ENCODE data around the gene ABCC4.
"Not testable (repeated sequence)": the region's sequence is repeated elsewhere in the genome, so short reads cannot be mapped to it uniquely, and the experiment has no call there.

Gene ABCC4

DNA sequence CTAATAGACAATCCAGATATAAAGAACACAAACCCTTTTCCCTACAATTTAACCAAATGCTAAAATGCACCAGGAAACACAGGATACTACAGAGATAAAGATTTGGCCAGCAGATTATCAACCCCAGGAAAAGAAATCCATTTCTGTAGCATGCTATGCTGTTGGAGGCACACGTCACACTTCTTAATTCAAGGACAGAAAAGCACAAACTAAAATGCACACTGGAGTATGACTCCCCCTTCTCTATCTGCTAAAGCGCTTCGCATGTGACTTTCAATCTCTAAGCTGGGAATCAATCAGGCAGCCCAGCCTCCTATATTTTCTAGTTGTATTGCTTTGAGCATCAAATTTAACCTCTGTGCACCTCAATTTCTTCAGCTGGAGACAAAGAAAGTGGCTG lies 22.2 kb downstream of the ABCC4 start:
- no peaks in the 10 kb centered on the region for H3K9me3 Mint-ChIP-seq
- H3K36me3 Mint-ChIP-seq (ENCODE audit: low read depth), result no peaks in the 10 kb centered on the region
- H3K27me3 Mint-ChIP-seq (ENCODE audit: low read depth), result no peaks in the 10 kb centered on the region
- no peak overlapping the region for H3K4me3 Mint-ChIP-seq
- peaks cover 1% of the 10 kb centered on the region for H3K4me1 Mint-ChIP-seq (ENCODE audit: low read depth)
- no peak overlapping the region for H3K27ac Mint-ChIP-seq

DNA sequence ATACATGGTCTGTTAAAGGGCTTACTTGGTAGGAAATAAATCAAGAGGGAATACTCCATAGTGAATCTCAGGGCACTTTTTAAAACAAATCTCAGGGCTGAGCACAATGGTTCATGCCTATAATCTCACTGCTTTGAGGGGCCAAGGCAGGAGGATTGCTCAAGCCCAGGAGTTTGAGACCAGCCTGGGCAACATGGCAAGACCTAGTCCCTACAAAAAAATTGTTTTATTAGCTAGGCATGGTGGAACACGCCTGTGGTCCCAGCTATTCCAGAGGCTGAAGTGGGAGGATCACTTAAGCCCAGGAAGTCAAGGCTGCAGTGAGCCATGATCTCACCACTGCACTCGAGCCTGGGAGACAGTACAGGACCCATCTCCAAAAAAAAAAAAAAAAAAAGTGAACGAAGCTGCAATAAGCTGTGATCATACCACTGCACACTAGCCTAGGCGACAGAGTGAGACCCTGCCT lies 25.2 kb downstream of the ABCC4 start:
- H3K27ac Mint-ChIP-seq, result no peak overlapping the region
- H3K4me3 Mint-ChIP-seq, result no peak overlapping the region
- no peaks in the 10 kb centered on the region for H3K9me3 Mint-ChIP-seq
- H3K36me3 Mint-ChIP-seq (ENCODE audit: low read depth), result no peaks in the 10 kb centered on the region
- no peaks in the 10 kb centered on the region for H3K27me3 Mint-ChIP-seq (ENCODE audit: low read depth)
- H3K4me1 Mint-ChIP-seq (ENCODE audit: low read depth), result peaks cover 1% of the 10 kb centered on the region

DNA sequence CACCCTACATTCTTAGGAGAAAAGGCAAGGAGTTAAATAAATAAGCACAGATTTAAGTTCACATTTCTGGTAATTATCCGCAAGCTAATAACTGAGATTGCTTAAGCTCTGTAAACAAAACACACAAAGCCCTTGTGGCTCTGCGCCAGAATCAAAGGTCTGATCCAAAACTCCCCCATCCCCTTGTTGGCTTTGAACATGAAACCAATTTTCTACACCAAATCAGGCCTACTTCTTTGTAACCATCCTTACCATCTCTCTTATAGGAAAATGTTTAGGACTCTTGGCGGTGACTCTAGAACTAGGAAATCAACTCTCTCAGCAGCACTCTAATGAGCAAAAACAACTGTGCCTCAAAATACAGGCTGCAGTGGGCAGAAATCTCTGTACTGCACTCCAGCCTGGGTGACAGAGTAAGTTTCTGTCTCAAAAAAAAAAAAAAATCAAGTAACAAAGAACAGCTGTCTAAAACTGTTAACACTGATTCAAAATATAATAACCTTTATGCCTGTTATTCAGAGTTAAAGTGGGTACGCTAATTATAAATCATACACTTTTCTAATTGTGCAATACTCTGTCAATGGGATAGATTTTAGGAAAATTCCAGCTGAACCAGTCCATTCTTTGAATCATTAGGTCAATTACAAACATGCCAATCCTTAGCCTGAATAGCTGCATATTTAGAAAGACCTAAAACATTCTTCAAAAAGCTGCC lies 25.8 kb downstream of the ABCC4 start:
- H3K9me3 Mint-ChIP-seq, result no peaks in the 10 kb centered on the region
- no peaks in the 10 kb centered on the region for H3K36me3 Mint-ChIP-seq (ENCODE audit: low read depth)
- no peaks in the 10 kb centered on the region for H3K27me3 Mint-ChIP-seq (ENCODE audit: low read depth)
- H3K4me1 Mint-ChIP-seq (ENCODE audit: low read depth), result no peaks in the 10 kb centered on the region
- H3K27ac Mint-ChIP-seq, result no peak overlapping the region
- H3K4me3 Mint-ChIP-seq, result no peak overlapping the region

DNA sequence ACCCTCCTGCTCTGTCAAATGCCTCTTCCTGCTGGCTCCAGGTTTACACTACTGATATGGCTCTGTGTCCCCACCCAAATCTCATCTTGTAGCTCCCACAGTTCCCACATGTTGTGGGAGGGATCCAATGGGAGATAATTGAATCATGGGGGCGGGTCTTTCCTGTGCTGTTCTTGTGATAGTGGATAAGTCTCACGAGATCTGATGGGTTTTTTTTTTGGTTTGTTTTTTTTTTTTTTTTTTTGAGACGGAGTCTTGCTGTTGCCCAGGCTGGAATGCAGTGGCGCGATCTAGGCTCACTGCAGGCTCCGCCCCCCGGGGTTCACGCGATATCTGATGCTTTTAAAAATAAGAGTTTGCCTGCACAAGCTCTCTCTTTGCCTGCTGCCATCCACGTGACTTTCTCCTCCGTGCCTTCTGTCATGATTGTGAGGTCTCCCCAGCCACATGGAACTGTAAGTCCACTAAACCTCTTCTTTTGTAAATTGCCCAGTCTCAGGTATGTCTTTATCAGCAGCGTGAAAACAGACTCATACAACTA lies 27.6 kb downstream of the ABCC4 start:
- not testable (repeated sequence) for H3K9me3 Mint-ChIP-seq; H3K4me1 Mint-ChIP-seq (ENCODE audit: low read depth); H3K4me3 Mint-ChIP-seq; H3K36me3 Mint-ChIP-seq (ENCODE audit: low read depth); H3K27me3 Mint-ChIP-seq (ENCODE audit: low read depth); H3K27ac Mint-ChIP-seq

DNA sequence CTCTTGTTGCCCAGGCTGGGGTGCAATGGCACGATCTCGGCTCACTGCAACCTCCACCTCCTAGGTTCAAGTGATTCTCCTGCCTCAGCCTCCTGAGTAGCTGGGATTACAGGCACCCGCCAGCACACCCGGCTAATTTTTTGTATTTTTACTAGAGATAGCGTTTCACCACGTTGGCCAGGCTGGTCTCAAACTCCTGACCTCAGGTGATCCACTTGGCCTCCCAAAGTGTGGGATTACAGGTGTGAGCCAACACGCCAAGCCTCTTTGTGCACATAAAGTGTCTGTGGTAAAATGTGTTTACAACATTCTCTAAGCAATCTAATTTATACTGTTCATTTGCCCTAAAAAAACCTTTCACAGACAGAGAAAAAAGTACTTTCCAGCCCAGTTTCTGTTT lies 29.2 kb downstream of the ABCC4 start:
- not testable (repeated sequence) for H3K4me3 Mint-ChIP-seq; H3K9me3 Mint-ChIP-seq; H3K4me1 Mint-ChIP-seq (ENCODE audit: low read depth); H3K36me3 Mint-ChIP-seq (ENCODE audit: low read depth); H3K27ac Mint-ChIP-seq; H3K27me3 Mint-ChIP-seq (ENCODE audit: low read depth)

GRCh38 chr13:95269756-95270155 lies 31.5 kb downstream of the ABCC4 start:
- Mint-ChIP-seq H3K4me3 (no peak overlapping the region), H3K36me3 (ENCODE audit: low read depth) (peaks cover 6% of the 10 kb centered on the region), H3K9me3 (peaks cover 3% of the 10 kb centered on the region), H3K27ac (no peak overlapping the region), H3K27me3 (ENCODE audit: low read depth) (no peaks in the 10 kb centered on the region), H3K4me1 (ENCODE audit: low read depth) (peaks cover 3% of the 10 kb centered on the region)

DNA sequence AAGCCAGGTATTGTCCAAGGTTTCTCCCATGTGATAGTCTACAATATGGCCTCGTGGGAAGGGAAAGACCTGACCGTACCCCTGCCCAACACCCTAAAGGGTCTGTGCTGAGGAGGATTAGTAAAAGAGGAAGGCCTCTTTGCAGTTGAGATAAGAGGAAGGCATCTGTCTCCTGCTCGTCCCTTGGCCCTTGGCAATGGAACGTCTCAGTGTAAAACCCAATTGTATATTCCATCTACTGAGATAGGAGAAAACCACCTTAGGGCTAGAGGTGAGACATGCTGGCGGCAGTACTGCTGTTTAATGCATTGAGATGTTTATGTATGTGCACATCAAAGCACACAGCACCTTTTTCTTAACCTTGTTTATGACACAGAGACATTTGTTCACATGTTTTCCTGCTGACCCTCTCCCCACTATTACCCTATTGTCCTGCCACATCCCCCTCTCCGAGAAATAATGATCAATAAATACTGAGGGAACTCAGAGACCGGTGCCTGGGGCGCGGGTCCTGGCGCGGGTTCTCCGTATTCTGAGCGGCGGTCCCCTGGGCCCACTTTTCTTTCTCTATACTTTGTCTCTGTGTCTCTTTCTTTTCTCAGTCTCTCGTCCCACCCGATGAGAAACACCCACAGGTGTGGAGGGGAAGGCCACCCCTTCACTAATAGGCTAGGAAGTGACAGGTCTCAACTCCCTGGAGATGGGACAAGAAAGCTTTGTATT lies 32.7 kb downstream of the ABCC4 start:
- not testable (repeated sequence) for H3K27me3 Mint-ChIP-seq (ENCODE audit: low read depth); H3K36me3 Mint-ChIP-seq (ENCODE audit: low read depth); H3K9me3 Mint-ChIP-seq; H3K27ac Mint-ChIP-seq; H3K4me1 Mint-ChIP-seq (ENCODE audit: low read depth); H3K4me3 Mint-ChIP-seq

DNA sequence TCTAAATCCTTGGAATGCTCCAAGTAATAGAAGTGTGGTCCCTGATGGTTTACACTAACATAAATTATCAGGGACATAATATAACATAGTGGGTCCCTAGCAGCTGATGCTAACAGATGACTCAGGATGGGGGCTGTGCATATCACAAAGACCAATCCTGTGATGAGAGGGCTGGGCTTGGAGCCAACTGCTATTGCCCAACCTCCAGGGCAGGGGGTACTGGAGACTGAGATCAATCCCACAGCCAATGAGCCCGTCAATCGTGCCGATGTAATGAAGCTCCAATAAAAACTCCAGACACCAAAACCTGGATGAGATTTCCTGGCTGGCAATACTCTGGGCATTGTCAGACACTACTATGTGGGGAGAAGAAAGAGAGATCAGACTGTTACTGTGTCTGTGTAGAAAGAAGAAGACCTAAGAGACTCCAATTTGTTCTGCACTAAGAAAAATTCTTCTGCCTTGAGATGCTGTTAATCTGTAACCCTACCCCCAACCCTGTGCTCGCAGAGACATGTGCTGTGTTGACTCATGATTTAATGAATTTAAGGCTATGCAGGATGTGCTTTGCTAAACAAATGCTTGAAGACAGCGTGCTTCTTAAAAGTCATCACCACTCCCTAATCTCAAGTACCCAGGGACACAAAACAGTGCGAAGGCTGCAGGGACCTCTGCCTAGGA lies 33.4 kb downstream of the ABCC4 start:
- H3K27me3 Mint-ChIP-seq (ENCODE audit: low read depth), result no peaks in the 10 kb centered on the region
- H3K36me3 Mint-ChIP-seq (ENCODE audit: low read depth), result peaks cover 6% of the 10 kb centered on the region
- no peak overlapping the region for H3K27ac Mint-ChIP-seq
- peaks cover 3% of the 10 kb centered on the region for H3K4me1 Mint-ChIP-seq (ENCODE audit: low read depth)
- peaks cover 3% of the 10 kb centered on the region for H3K9me3 Mint-ChIP-seq
- H3K4me3 Mint-ChIP-seq, result no peak overlapping the region

DNA sequence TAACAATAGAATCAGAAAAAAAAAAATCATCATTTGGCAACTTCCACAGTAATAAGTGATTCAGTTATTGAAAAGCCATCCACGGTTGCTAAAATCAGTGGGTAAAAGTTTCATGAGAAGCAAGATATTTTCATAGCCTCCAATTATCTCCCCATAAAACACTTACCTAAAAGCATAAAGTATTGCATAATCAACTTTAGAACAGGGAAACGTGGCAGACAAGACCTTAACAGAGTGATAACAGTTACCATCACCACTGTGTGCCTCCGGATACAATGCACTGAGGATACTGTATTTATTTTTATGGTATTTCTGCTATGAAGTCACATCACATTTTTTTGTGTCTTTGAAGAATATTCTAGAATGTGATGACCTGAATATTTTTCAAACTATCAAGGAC lies 37.0 kb downstream of the ABCC4 start:
- Mint-ChIP-seq H3K9me3 (peaks cover 3% of the 10 kb centered on the region), H3K27ac (no peak overlapping the region), H3K27me3 (ENCODE audit: low read depth) (no peaks in the 10 kb centered on the region), H3K4me1 (ENCODE audit: low read depth) (no peaks in the 10 kb centered on the region), H3K36me3 (ENCODE audit: low read depth) (peaks cover 6% of the 10 kb centered on the region), H3K4me3 (no peak overlapping the region)

GRCh38 chr13:95262837-95263384 lies 38.3 kb downstream of the ABCC4 start:
- Mint-ChIP-seq H3K27me3 (ENCODE audit: low read depth) (no peaks in the 10 kb centered on the region), H3K4me3 (no peak overlapping the region), H3K4me1 (ENCODE audit: low read depth) (no peaks in the 10 kb centered on the region), H3K36me3 (ENCODE audit: low read depth) (peaks cover 6% of the 10 kb centered on the region), H3K9me3 (peaks cover 3% of the 10 kb centered on the region), H3K27ac (no peak overlapping the region)

DNA sequence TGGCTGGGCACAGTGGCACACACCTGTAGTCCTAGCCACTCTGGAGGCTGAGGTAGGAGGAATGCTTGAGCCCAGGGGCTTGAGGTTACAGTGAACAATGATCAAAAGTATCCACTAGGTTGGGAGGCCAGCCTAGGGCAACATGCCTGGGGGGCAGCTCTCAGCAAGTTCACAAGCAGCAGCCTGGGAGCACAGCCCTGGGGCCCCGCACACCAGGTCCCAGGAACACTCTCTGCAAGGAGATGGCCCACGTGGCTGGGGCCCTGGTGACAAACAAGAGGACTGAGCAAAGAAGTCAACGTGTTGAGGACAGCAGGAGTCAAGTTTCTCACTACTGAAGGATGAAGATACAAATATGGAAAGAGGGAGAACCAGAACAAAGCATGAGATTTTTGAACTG lies 39.3 kb downstream of the ABCC4 start:
- Mint-ChIP-seq H3K36me3 (ENCODE audit: low read depth) (peaks cover 3% of the 10 kb centered on the region), H3K4me1 (ENCODE audit: low read depth) (no peaks in the 10 kb centered on the region), H3K27ac (no peak overlapping the region), H3K9me3 (peaks cover 3% of the 10 kb centered on the region), H3K27me3 (ENCODE audit: low read depth) (no peaks in the 10 kb centered on the region), H3K4me3 (no peak overlapping the region)

- Mint-ChIP-seq H3K9me3 (no peaks in the 10 kb centered on the region), H3K27me3 (ENCODE audit: low read depth) (no peaks in the 10 kb centered on the region), H3K4me3 (no peak overlapping the region), H3K36me3 (ENCODE audit: low read depth) (no peaks in the 10 kb centered on the region), H3K4me1 (ENCODE audit: low read depth) (no peaks in the 10 kb centered on the region), H3K27ac (no peak overlapping the region)
Observed at GRCh38 chr13:95260031-95260525, 41.2 kb downstream of the ABCC4 start.

- Mint-ChIP-seq H3K27me3 (ENCODE audit: low read depth) (no peaks in the 10 kb centered on the region), H3K27ac (no peak overlapping the region), H3K9me3 (no peaks in the 10 kb centered on the region), H3K4me1 (ENCODE audit: low read depth) (no peaks in the 10 kb centered on the region), H3K36me3 (ENCODE audit: low read depth) (no peaks in the 10 kb centered on the region), H3K4me3 (no peak overlapping the region)
Observed at GRCh38 chr13:95258619-95259194, 42.5 kb downstream of the ABCC4 start.

GRCh38 chr13:95258098-95258497 lies 43.2 kb downstream of the ABCC4 start:
- Mint-ChIP-seq H3K36me3 (ENCODE audit: low read depth) (no peaks in the 10 kb centered on the region), H3K9me3 (no peaks in the 10 kb centered on the region), H3K4me3 (no peak overlapping the region), H3K27me3 (ENCODE audit: low read depth) (no peaks in the 10 kb centered on the region), H3K4me1 (ENCODE audit: low read depth) (no peaks in the 10 kb centered on the region), H3K27ac (no peak overlapping the region)
